SHP77 treated with DMSO at 0.1 percent for 48 hours (cell line): ENCODE measurements around the gene PLXNA1.

Source experiments
- DNase-seq: peaks from one replicate; lab custom pipeline; 2025; lab: John Stamatoyannopoulos, UW

Gene PLXNA1

DNA sequence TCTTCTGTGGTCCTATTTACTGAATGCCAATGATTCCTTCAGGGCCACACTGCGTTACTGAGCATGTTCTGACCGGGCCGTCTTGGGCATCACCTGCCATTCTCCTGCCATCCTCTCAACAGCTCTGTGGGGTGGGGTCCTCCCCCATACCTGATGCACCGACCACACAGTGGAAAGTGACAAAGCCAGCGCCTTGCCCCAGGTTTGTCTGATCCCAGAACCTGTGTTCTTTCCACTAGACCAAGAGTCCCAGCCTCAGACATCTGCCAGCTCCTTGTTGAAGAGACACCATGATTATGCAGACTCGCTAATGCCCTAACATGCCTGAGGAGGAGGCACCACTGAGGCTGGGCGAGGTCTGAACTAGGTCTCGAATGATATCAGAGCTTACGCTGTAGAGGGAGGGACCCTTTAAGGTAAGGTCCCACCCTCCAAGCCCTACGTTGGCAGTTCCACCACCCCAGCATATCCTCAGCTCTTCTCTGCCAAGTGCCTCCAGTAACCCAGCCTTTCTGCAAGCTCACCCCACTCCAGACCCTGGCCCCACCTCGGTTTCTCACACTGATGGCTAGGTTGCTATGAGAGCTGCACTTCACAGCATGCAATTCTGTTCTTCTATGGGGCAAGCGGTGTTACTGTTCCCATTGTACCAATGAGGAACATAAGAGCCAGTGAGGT lies 29.8 kb upstream of the PLXNA1 start:
- no peak for DNase-seq

- DNase-seq, result no peak
These were observed 28.6 kb upstream of the PLXNA1 start for GRCh38 chr3:126954141-126954842.

DNA sequence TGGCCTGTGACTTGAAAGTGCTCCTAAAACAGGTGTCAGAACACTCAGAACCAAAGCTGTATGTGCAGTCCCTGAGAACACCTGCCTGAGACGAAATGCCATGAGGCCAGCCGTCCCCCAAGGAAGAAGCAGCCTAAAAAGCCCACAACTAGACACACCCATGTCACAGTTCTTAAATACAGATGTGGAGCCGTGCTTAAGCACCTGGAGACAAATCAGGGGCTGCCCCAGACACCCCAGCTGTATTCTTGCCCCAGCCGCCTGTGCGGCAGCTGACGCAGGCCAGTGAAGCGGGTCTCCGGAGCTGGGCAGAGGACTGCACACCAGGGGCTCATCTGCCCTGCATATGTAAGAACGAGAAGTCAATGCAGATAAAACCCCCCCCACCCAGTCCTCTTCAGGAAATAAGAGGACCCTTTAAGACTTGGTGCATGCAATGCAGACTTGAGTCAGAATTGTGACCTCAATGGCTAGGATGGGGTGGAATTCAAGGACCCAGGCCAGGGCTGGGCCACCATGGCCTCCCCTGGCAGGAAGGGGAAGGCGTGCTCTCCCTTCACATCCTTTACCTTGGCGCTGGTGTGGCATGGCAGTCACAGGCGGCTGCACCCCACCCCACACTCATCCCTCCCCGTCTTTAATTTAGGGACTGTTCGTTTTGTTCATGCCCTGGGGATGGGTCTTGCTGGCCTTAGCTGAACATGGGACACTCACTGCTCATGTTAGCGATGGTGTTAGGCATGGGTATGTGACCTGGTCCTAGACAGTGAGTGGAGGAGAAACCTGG lies 27.7 kb upstream of the PLXNA1 start:
- DNase-seq, result no peak

DNA sequence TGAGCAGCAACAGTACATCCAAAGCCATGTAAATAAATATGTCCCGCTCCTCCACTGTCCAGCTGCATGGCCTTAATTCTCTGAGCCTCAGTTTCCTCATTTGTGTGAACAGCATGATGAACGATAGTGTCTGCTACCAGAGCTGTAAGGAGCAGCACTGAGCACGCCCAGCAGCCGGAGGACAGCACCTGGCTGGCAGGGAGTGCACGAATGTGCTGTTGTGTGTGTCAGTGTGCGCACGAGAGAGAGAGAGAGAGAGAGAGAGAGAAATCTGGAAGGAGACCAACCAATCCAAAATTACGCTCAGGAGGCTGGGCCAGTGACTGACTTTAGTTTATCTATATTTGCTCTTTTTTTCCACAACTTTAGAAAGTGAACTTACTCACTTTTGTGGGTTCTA lies 26.6 kb upstream of the PLXNA1 start:
- DNase-seq, result no peak

GRCh38 chr3:126956866-126957650 lies 25.9 kb upstream of the PLXNA1 start:
- no peak for DNase-seq

GRCh38 chr3:126957776-126958637 lies 24.9 kb upstream of the PLXNA1 start:
- no peak for DNase-seq

GRCh38 chr3:126958638-126959085 lies 24.3 kb upstream of the PLXNA1 start:
- no peak for DNase-seq

- no peak for DNase-seq
These were observed 23.6 kb upstream of the PLXNA1 start for GRCh38 chr3:126959136-126959920.

DNA sequence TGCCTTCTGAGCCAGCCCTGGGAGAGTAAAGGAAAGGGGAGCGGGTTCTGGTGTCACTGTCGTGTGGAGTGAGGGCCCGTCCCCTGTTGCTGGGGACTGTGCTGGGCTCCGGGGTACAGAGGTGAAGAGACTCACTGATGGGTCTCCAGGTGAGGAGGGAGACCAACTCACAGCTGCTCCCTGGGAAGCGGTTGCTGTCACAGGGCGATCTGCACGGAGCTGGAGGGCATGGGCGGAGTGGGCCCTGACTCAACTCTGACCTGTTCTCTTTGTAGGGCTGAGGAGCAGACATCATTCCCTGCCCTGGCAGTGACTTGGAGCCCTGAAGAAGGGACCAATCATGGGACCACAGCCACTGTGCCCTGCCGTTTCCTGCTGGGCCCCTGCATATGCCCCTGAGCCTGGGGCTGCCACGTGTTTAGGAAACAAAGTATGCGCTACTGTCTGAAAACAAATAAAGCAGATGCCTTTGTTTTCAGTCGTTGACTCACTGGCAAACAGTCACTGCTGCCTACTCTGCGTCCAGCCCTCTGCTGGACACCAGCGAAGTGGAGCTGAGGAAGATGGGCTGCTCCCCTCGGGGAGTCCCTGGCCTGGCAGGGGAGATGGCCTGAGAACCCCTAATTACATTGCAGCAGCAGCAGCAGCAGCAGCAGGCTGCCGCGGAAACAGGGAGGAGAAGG lies 22.9 kb upstream of the PLXNA1 start:
- DNase-seq, result no peak

- no peak for DNase-seq
These were observed 22.3 kb upstream of the PLXNA1 start for GRCh38 chr3:126960604-126960995.

DNA sequence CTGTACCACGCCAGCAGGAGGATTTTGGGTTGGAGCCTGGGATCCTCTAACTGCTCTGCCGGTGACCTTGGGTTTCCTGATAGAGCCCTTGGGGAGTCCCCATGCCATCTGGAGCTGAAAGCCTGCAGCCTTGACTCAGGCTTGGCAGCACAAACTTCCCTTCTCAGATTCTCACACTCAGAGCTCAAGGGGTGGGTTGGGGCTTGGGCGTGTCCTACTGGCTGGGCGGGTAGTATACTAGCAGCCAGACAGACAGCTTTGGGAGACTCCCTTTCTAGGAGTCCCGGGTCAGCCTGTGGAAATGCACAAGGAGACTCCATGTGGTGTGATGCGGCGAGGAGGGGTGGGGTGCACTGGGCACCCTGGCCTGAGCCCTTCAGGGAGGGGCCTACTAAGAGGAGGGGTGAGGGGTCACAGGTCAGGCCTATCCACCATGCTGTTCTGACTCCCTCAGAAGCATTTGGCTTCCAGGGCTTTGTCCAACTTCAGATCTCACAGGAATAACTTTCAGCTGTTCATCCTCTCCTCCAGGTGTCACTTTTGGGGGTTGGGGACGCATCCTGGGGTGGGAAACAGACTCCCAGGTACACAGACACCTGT lies 21.6 kb upstream of the PLXNA1 start:
- no peak for DNase-seq

DNA sequence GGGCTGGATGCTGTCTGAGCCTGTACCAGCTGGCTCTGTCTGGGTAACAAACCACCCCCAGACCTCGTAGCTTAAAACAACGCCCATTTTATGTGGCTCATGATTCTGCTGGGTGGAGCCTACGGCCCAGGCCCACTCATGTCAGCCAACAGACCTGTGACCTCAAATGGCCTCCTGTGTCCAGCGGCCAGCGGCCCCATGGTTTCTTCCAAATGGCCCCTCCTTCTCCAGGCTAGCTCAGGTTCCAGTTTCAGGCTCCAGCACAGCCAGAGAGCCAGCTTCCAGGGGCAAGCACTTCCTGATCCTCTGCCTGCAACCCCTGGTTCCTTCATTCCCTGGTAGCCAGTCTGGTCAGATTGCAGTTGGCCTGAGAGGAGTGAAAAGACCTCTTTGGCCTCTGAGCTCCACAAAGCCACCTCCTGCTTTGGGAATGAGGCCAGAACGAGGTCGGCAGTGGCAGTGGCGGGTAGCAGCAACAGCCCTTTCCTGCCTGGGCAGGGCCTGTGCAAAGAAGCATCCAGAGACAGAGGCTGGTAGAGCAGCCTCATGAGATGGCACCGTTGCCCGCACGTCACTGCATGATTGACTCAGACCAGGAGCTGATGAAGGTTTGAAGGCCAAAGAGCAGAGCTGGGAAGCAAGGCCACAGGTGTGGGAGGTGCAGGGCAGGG lies 21.0 kb upstream of the PLXNA1 start:
- DNase-seq, result no peak

GRCh38 chr3:126962756-126963155 lies 20.2 kb upstream of the PLXNA1 start:
- no peak for DNase-seq

DNA sequence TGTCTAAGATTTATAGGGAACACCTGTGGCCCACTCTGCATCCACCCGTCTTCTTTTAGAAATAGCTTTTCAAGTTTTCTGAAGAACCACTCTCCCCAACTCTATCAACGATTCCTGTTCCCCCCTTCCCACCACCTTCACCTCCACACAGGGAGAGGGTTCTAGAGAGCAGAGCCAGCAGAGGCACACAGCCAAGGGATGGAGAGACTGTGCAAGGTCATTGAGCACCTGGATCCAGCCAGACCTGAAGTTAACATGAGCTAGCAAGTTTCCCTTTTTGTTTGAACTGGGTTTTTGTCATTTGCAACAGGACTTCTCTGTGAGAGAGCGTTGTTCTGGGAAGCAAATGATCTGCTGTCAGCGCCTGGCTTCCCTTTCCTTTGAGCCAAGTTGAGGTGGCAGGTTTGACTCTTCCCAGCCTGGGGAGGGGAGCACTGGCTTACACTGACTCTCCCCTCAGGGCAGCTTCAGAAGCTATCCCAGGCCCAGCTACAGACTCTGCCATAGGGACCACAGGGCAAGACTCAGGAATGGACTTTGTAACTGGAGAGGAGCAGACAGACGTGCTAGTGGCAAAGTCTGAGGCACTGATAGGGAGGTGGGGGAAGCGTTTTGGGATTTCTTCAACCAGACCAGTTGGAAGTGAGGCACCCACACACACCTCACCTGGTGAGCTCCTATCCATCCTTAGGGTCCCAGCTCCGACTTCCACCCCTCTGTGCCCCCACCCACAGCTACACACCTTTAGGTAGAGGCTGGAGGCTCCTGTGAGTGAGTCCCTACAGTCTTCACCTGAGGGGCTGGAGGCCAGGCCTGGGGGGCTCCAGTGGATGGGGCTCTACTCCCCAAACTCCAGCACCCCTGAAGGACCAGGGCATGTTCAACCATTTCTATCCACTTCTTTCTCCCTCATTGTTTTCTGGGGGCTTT lies 19.4 kb upstream of the PLXNA1 start:
- DNase-seq, result no peak

DNA sequence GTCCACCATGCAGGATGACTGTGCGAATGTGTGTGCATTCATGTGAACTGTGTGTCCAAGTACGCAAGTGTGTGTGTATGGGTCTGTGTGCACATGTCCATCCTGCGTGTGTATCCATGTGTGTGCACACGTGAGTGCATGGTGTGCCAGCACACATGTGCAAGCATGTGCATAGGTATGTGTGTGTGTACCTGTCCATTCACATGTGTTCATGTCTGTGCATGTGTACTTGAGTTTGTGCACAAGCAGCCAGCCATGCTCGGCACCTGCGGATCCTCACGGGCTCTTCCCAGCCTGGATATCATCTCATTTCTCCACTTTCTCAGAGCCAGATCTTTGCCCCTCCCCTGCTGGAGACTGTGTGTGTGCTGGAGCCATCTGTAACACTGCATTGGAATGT lies 18.7 kb upstream of the PLXNA1 start:
- DNase-seq, result no peak

DNA sequence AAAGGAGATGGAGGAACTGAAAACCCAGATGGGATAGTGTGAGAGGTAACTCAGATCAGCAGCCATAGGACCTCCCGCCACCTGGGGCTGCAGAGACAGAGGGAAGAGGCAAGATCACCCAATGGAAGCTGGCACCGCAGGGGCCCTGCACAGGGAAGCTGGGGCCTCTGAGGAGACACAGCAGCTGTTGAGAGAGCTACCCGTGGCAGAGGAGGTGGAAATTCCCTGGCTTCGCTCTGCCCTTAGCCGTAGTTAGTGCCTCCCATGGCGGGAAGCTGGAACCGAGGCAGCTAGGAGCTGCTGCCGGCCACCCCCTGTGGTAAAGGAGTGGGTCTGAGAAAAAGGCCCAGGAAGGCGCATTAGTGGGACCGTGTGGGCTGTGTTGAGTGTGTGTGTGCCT lies 18.0 kb upstream of the PLXNA1 start:
- no peak for DNase-seq

GRCh38 chr3:126965526-126966080 lies 17.3 kb upstream of the PLXNA1 start:
- DNase-seq, result no peak
